ENCODE measurements around the gene SEMA3F.
A peak's percentile ranks its signal among the peaks of the same experiment; 100 is the strongest.

SEMA3F gene

DNA sequence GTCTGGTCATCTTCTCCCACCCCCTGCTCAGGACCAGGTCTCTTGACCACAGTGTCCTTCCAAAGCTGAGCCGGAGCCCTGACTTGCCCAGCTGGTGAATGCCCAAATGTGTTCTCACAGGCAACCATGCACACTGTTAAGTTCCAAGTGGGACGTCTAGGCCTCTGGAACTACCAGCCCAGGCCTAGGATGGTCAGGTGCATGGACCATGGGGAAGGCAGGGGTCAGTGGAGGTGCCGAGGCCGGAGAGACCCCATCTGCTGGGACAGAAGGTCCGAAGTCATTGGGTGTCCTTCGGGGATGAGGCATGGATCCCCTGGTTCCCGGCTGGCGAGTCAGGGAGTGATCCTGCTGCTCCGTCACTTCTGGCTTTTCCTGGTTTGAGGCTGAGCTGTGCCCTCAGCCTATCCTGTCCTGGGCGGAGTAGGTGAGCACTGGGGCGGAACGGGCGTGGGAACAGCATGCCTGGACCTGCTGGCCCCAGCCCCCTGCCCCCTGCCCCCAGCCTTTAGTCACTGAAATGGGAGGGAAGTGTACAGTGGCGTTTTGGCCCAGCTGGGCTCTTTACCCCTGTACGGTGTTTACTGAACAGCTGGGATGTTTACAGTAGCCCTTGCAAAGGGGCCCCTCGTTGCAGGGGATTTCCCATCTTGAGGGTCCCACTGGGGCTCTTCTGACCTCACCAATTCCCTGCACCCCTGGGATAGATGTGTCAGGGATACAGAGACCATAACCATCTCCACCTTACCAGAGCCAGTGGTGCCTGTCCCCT is 12.1 kb downstream of the SEMA3F start:
- Mint-ChIP-seq H3K9me3 (no peaks in the 10 kb centered on the region), H3K27ac (no peak overlapping the region), H3K4me1 (no peaks in the 10 kb centered on the region), H3K4me3 (no peak overlapping the region), H3K27me3 (peaks cover 10% of the 10 kb centered on the region), H3K36me3 (no peaks in the 10 kb centered on the region)
- no peak for DNase-seq (ENCODE audit: low spot score in 2 of 2)
- ATAC-seq (ENCODE audit: low read depth), result no peak

DNA sequence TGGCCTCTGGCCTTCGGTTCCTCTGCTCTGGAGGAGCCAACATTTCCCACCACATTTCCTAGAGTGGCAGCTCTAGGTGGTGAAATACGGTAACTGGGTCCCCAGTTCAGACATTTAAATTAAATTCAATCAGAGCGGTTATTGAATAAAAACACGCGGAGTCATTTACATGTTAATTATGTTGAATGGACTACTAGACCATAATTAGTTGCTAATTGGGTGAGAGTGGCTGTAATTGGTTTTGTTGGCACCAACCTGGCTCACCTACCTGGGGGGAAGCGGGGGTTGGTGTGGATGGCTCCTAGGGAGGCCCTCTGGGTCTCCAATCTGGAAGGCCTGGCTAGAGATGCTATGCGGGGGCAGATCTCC is 12.7 kb downstream of the SEMA3F start:
- H3K9me3 Mint-ChIP-seq, result no peaks in the 10 kb centered on the region
- peaks cover 7% of the 10 kb centered on the region for H3K27me3 Mint-ChIP-seq
- no peaks in the 10 kb centered on the region for H3K36me3 Mint-ChIP-seq
- no peaks in the 10 kb centered on the region for H3K4me1 Mint-ChIP-seq
- H3K4me3 Mint-ChIP-seq, result no peak overlapping the region
- no peak for DNase-seq (ENCODE audit: low spot score in 2 of 2)
- no peak for ATAC-seq (ENCODE audit: low read depth)
- H3K27ac Mint-ChIP-seq, result no peak overlapping the region

DNA sequence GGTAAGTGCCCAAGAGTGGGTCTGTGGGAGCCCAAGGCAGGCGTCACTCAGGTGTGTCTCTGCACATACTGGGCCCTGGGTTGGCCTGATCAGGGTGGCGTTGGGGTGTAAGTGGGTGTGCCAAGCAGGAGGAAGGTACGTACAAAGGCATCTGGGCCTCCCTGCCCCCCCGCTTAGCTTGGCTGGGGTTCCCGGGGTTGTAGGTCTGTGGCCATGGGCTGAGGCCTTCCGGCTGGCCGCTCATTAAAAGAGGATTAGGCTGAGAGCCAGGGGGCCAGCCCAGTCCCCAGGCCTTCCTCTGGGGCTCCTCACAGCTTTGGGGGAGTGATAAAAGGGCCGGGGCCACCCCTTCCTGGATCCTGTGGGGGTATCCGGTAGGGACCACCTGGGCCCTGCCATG is 13.3 kb downstream of the SEMA3F start:
- Mint-ChIP-seq H3K9me3 (no peaks in the 10 kb centered on the region), H3K27ac (no peak overlapping the region), H3K27me3 (peaks cover 6% of the 10 kb centered on the region), H3K4me1 (no peaks in the 10 kb centered on the region), H3K36me3 (no peaks in the 10 kb centered on the region), H3K4me3 (no peak overlapping the region)
- DNase-seq (ENCODE audit: low spot score in 2 of 2) (no peak), ATAC-seq (ENCODE audit: low read depth) (no peak)

DNA sequence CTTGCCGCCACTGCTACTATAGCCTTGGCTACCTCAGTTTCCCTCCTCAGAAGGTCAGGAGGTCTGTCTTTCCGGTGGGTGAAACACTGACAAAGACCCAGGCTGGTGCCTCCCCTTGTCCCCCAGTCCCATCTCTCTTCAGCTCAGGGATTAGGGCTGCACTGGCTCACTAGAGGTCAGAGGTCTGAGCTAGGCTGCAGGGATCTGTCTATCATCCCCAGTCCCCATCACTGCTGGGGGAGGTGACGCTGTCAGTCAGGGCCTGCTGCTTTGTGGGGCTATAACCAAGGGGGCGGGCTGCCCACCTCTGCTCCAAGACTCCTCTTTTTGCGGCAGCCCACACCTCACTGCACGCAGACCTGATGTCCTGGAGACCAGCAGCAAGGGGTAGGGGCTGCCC is 13.7 kb downstream of the SEMA3F start:
- ATAC-seq (ENCODE audit: low read depth), result no peak
- Mint-ChIP-seq H3K27me3 (peaks cover 7% of the 10 kb centered on the region), H3K4me3 (no peak overlapping the region), H3K27ac (no peak overlapping the region), H3K36me3 (no peaks in the 10 kb centered on the region), H3K9me3 (no peaks in the 10 kb centered on the region), H3K4me1 (peaks cover 2% of the 10 kb centered on the region)
- no peak for DNase-seq (ENCODE audit: low spot score in 2 of 2)

DNA sequence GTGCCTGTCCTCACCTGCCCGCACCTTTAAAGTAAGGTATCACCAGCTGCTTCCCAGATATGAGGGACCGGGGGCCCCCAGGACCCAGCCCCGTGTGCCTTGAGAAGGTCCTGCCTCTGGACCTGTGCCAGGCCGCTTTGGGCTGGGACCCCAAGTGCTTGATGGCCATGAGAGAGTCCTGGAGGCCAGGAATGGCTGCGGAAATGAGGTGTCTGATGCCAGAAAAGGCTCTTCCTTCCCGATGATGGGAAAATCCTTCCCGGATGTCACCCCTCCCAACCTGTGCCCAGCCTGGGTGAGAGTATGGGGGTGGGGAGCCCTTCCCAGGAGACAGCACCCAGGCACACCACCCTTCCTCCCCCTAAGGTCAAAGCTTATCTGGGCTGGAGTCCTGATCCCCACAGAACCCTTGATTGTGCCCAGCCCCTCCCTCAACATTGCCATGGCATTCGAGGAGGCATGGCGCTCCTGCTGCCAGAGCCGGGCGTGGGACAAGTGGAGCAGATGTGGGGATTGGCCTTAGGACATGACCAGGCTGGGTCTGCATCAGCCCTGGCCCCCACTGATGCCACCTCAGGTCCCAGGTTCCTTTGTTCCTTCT is 14.2 kb downstream of the SEMA3F start:
- Mint-ChIP-seq H3K36me3 (no peaks in the 10 kb centered on the region), H3K4me3 (no peak overlapping the region), H3K4me1 (peaks cover 2% of the 10 kb centered on the region), H3K9me3 (no peaks in the 10 kb centered on the region), H3K27me3 (peaks cover 8% of the 10 kb centered on the region), H3K27ac (no peak overlapping the region)
- no peak for ATAC-seq (ENCODE audit: low read depth)
- DNase-seq (ENCODE audit: low spot score in 2 of 2), result no peak

DNA sequence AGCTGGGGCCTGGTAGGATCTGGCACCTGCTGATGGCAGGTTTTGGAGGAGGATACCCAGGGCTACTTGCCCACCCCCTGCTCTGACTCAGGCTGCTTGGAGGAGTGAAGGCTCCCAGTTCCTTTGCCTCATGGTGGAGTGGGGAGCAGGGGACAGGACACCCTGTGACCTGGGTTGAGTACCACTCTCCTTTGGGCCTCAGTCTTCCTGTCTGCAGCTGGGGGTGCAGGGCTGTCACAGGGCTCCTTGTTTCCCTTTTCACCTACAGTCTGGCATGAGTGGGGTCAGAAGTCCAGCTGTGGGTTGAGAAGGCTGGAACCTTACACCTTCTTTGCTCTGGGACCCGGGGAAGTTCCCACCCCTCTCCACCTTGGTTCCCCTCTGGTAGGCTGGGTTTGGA is 14.7 kb downstream of the SEMA3F start:
- DNase-seq (ENCODE audit: low spot score in 2 of 2), result no peak

DNA sequence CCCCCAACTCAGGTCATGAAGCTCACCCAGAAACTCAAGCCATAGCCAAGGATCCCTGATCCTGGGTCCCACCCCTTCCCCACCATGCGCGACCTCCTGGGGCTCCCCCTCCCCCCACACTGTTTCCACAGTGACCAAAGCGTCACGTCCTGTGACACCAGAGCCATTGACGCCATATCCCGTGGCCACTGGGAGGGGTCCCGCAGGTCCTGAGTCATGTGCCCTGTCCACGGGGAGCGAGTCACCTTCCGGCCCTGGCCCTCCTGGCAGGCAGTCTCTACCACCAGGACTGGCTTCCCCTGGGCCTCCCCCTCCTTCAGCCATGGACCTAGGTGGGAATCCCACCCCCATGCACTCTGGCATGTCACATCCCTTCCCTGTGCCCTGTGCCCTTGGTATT is 15.6 kb downstream of the SEMA3F start:
- no peak overlapping the region for H3K4me3 Mint-ChIP-seq
- peaks cover 8% of the 10 kb centered on the region for H3K27me3 Mint-ChIP-seq
- no peak overlapping the region for H3K27ac Mint-ChIP-seq
- no peaks in the 10 kb centered on the region for H3K36me3 Mint-ChIP-seq
- no peaks in the 10 kb centered on the region for H3K9me3 Mint-ChIP-seq
- H3K4me1 Mint-ChIP-seq, result peaks cover 2% of the 10 kb centered on the region
- ATAC-seq (ENCODE audit: low read depth), result no peak
- DNase-seq (ENCODE audit: low spot score in 2 of 2), result no peak

More for the DNA sequence above, 14.7 kb downstream of the SEMA3F start:
- peaks cover 2% of the 10 kb centered on the region for H3K4me1 Mint-ChIP-seq
- no peaks in the 10 kb centered on the region for H3K9me3 Mint-ChIP-seq
- no peak for ATAC-seq (ENCODE audit: low read depth)
- no peak overlapping the region for H3K4me3 Mint-ChIP-seq
- no peak overlapping the region for H3K27ac Mint-ChIP-seq
- peaks cover 8% of the 10 kb centered on the region for H3K27me3 Mint-ChIP-seq
- no peaks in the 10 kb centered on the region for H3K36me3 Mint-ChIP-seq

DNA sequence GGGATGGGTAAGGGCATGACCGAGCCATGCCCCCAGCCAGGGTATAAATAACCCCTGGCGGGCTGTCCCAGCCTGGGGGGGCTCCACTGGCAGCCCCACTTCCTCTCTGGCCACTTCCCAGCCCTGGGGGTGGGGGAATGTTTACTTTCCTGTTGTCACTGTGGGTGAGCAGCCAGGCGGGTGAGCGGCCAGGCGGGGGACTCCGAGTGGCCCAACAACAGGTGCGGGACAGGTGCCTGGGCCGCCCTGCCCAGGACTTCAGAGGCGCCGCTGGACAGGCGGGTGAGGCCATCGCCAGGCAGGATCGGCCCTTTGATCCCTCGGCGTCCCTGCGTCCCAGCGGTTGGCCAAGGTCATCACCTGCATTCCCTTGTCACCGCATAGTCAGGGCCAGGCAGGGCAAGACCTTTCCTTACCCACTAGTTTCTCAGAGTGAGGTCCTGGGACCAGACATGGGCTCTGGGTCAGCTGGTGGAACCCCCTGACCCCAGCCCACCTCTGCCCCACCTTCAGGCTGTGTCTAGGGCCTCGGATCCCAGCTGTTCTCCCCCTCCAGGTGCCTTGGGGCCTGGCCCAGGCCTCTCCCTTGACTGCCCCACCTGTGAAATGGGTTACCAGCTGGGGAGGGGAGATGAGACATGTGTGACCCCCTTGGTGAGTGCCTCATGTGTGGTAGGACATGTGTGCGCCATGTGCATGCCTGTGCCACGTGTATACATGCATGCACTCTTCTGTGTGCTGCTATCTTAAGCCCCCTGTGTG is 16.6 kb downstream of the SEMA3F start:
- no peak for DNase-seq (ENCODE audit: low spot score in 2 of 2)
- Mint-ChIP-seq H3K27me3 (peaks cover 9% of the 10 kb centered on the region), H3K36me3 (no peaks in the 10 kb centered on the region), H3K4me3 (no peak overlapping the region), H3K9me3 (no peaks in the 10 kb centered on the region), H3K4me1 (peaks cover 2% of the 10 kb centered on the region), H3K27ac (no peak overlapping the region)
- ATAC-seq (ENCODE audit: low read depth), result no peak

DNA sequence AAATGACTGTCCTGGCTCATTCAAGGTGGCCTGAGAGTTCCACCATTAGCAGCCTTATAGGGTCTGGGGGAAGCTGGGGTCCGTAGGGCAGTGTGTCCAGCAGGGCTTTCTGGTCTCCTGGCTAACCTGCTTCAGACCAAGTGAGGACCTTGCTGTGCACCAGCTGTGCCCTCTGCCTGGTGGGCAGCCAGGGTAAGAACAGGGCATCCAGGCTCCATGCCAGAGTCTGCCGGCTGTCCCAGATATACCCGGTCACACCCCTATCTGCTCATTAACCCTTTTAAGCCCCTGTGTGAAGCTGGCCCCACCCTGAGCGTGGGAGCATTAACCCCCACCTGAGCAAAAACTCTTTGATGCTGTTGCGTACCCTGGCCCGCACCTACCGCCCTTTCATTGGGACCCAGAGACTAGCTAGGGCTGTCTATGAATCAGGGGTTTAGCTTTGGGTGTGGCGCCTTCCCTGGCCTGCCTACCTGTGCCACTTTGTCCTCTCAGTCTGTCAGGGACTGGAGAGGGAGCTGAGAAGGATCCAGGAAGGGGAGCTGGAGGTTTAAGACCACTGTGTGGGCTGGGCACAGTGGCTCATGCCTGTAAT is 17.6 kb downstream of the SEMA3F start:
- no peaks in the 10 kb centered on the region for H3K36me3 Mint-ChIP-seq

DNA sequence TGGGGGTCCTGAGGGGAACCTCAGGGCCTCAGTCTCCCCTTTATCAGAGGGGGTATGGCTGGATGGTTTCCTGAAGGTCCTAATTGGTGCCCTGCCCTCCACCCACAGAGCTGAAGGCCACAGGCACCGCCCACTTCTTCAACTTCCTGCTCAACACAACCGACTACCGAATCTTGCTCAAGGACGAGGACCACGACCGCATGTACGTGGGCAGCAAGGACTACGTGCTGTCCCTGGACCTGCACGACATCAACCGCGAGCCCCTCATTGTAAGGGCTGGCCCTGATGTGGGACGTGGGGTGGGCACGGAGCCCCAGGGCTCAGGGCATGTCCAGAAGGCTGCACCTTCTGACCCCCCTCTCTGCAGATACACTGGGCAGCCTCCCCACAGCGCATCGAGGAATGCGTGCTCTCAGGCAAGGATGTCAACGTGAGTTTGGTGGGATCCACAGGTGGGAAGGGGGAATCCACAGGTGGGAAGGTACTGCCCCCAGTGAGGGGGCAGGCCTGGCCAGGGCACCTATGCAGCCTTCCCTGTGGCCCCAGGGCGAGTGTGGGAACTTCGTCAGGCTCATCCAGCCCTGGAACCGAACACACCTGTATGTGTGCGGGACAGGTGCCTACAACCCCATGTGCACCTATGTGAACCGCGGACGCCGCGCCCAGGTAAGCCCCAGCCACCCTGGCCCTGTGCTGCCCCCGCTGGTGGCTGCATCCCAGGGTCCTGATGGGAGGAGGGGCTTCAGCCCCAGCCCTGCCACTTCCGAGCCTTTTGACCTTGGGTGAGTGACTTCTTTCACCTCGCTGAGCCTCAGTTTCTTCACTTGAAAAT is 18.8 kb downstream of the SEMA3F start:
- DNase-seq (ENCODE audit: low spot score in 2 of 2) (no peak), ATAC-seq (ENCODE audit: low read depth) (no peak)
- H3K9me3 Mint-ChIP-seq, result no peaks in the 10 kb centered on the region
- no peaks in the 10 kb centered on the region for H3K36me3 Mint-ChIP-seq
- H3K4me1 Mint-ChIP-seq, result peaks cover 2% of the 10 kb centered on the region
- H3K27ac Mint-ChIP-seq, result no peak overlapping the region
- H3K4me3 Mint-ChIP-seq, result peak overlapping the region; percentile 59
- H3K27me3 Mint-ChIP-seq, result peaks cover 7% of the 10 kb centered on the region

More for the DNA sequence above, 17.6 kb downstream of the SEMA3F start:
- Mint-ChIP-seq H3K27ac (no peak overlapping the region), H3K9me3 (no peaks in the 10 kb centered on the region), H3K4me1 (peaks cover 2% of the 10 kb centered on the region), H3K4me3 (no peak overlapping the region), H3K27me3 (peaks cover 9% of the 10 kb centered on the region)
- no peak for ATAC-seq (ENCODE audit: low read depth)
- DNase-seq (ENCODE audit: low spot score in 2 of 2), result no peak

DNA sequence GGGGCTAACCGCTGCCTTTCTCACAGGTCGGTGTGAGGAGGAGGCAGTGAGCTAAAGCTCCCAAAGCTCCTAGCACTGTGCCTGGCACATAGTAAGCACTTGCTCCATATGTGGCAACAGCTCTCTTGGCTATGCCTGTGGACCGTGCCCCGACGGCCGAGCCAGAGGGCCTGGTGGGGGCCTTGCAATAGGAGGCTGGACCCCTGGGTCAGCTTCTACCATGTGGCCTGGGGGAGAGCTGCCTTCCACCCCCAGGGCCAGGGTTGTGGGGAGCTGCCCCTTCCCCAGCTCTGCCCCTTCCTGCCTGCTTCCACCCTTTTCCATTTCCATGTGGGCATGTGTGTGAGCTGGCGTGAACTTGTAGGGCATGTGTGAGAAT is 19.4 kb downstream of the SEMA3F start:
- Mint-ChIP-seq H3K27me3 (peaks cover 8% of the 10 kb centered on the region), H3K27ac (no peak overlapping the region), H3K9me3 (no peaks in the 10 kb centered on the region), H3K4me1 (peaks cover 2% of the 10 kb centered on the region), H3K36me3 (no peaks in the 10 kb centered on the region), H3K4me3 (no peak overlapping the region)
- DNase-seq (ENCODE audit: low spot score in 2 of 2) (no peak), ATAC-seq (ENCODE audit: low read depth) (no peak)

DNA sequence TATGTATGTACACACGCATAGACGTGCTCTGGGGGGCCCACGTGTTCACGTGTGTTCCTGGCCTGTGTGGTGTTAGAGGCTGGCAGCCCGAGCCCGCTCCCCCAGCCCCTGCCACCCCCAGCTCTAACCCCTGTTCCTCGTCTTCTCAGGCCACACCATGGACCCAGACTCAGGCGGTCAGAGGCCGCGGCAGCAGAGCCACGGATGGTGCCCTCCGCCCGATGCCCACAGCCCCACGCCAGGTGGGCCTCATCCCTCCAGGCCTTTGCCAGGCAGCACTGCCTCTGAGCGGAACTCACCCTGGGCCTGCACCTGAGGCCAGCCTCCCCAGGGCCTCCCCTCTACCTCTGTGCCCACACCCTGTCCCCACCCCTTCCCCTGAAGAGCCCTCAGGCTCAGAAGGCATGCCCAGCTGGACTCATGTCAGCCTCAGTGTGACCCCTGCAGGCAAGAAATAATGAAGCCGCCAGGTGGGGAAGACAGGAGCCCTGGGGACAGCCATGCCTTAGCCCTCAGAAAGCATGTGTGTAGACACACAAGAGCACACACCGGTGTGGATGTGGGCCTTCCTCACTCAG is 19.9 kb downstream of the SEMA3F start:
- Mint-ChIP-seq H3K4me1 (peaks cover 2% of the 10 kb centered on the region), H3K27me3 (peaks cover 11% of the 10 kb centered on the region), H3K9me3 (no peaks in the 10 kb centered on the region), H3K4me3 (no peak overlapping the region), H3K36me3 (no peaks in the 10 kb centered on the region), H3K27ac (no peak overlapping the region)
- DNase-seq (ENCODE audit: low spot score in 2 of 2) (no peak), ATAC-seq (ENCODE audit: low read depth) (no peak)

DNA sequence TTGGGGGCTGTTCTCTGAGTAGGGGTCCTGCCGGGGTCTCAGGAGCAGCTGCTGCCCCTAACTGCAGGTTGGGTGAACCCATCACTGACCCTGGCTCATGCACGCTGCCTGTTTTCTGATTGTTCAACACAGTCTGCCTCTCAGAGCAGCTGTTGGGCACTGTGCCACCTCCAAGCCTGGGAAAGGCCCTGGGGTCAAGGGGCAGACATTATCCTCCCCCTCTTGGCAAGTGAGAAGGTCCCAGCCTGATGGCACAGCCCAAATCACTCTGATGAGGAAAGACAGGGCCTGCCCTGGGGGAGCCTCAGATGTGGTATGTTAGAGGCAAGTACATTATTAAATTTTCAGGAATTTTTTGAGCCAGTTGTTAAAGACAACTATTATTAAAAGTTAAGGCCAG is 22.2 kb downstream of the SEMA3F start:
- H3K36me3 Mint-ChIP-seq, result no peaks in the 10 kb centered on the region
- no peak overlapping the region for H3K27ac Mint-ChIP-seq
- no peaks in the 10 kb centered on the region for H3K9me3 Mint-ChIP-seq
- DNase-seq (ENCODE audit: low spot score in 2 of 2) (no peak), ATAC-seq (ENCODE audit: low read depth) (no peak)
- peaks cover 2% of the 10 kb centered on the region for H3K4me1 Mint-ChIP-seq
- peaks cover 8% of the 10 kb centered on the region for H3K27me3 Mint-ChIP-seq
- no peak overlapping the region for H3K4me3 Mint-ChIP-seq

All from memory B cell (primary cell).